ENCODE results near the gene RAB8B.
A peak's percentile ranks its signal among the peaks of the same experiment; 100 is the strongest.

RAB8B gene

GRCh38 chr15:63221346-63221745 is 31.9 kb downstream of the RAB8B start:
- Histone ChIP-seq H3K36me3 (ENCODE audit: control insufficient read depth in 1 of 2, insufficient read depth in 2 of 2, low read length in 2 of 2) (no peaks in the 10 kb centered on the region), H3K4me1 (ENCODE audit: control insufficient read depth in 1 of 2, insufficient read depth in 2 of 2, low read length in 2 of 2) (peaks cover 19 to 46% of the 10 kb centered on the region in 2 donors), H3K9me3 (ENCODE audit: control insufficient read depth in 1 of 2, low read length in 2 of 2) (no peaks in the 10 kb centered on the region), H3K9ac (ENCODE audit: low read depth in 1 of 2, low read length in 2 of 2) (no peak overlapping the region), H3K4me3 (ENCODE audit: low read depth in 1 of 2, low read length in 2 of 2) (no peak overlapping the region), H3K27ac (ENCODE audit: low read depth, low read length) (no peak overlapping the region), H3K27me3 (ENCODE audit: control insufficient read depth in 1 of 2, insufficient read depth in 2 of 2, low read length in 2 of 2) (no peaks in the 10 kb centered on the region)

- peaks cover 33 to 56% of the 10 kb centered on the region in 2 donors for H3K4me1 ChIP-seq (ENCODE audit: control insufficient read depth in 1 of 2, insufficient read depth in 2 of 2, low read length in 2 of 2)
- no peaks in the 10 kb centered on the region for H3K36me3 ChIP-seq (ENCODE audit: control insufficient read depth in 1 of 2, insufficient read depth in 2 of 2, low read length in 2 of 2)
- H3K27me3 ChIP-seq (ENCODE audit: control insufficient read depth in 1 of 2, insufficient read depth in 2 of 2, low read length in 2 of 2), result no peaks in the 10 kb centered on the region
- no peak overlapping the region for H3K27ac ChIP-seq (ENCODE audit: low read depth, low read length)
- no peak overlapping the region for H3K4me3 ChIP-seq (ENCODE audit: low read depth in 1 of 2, low read length in 2 of 2)
- H3K9ac ChIP-seq (ENCODE audit: low read depth in 1 of 2, low read length in 2 of 2), result no peak overlapping the region
- no peaks in the 10 kb centered on the region for H3K9me3 ChIP-seq (ENCODE audit: control insufficient read depth in 1 of 2, low read length in 2 of 2)
These were observed 34.1 kb downstream of the RAB8B start for GRCh38 chr15:63223463-63223862.

- Histone ChIP-seq H3K9ac (ENCODE audit: low read depth in 1 of 2, low read length in 2 of 2) (no peak overlapping the region), H3K27me3 (ENCODE audit: control insufficient read depth in 1 of 2, insufficient read depth in 2 of 2, low read length in 2 of 2) (no peaks in the 10 kb centered on the region), H3K27ac (ENCODE audit: low read depth, low read length) (no peak overlapping the region), H3K4me1 (ENCODE audit: control insufficient read depth in 1 of 2, insufficient read depth in 2 of 2, low read length in 2 of 2) (peaks cover 42 to 50% of the 10 kb centered on the region in 2 donors), H3K4me3 (ENCODE audit: low read depth in 1 of 2, low read length in 2 of 2) (no peak overlapping the region), H3K36me3 (ENCODE audit: control insufficient read depth in 1 of 2, insufficient read depth in 2 of 2, low read length in 2 of 2) (no peaks in the 10 kb centered on the region), H3K9me3 (ENCODE audit: control insufficient read depth in 1 of 2, low read length in 2 of 2) (no peaks in the 10 kb centered on the region)
These were observed 36.0 kb downstream of the RAB8B start for GRCh38 chr15:63225381-63225780.

- Histone ChIP-seq H3K9ac (ENCODE audit: low read depth in 1 of 2, low read length in 2 of 2) (no peak overlapping the region), H3K4me3 (ENCODE audit: low read depth in 1 of 2, low read length in 2 of 2) (peak overlapping the region in 1 of 2 donors; percentile 33), H3K36me3 (ENCODE audit: control insufficient read depth in 1 of 2, insufficient read depth in 2 of 2, low read length in 2 of 2) (no peaks in the 10 kb centered on the region), H3K27ac (ENCODE audit: low read depth, low read length) (no peak overlapping the region), H3K4me1 (ENCODE audit: control insufficient read depth in 1 of 2, insufficient read depth in 2 of 2, low read length in 2 of 2) (peaks cover 36 to 43% of the 10 kb centered on the region in 2 donors), H3K9me3 (ENCODE audit: control insufficient read depth in 1 of 2, low read length in 2 of 2) (no peaks in the 10 kb centered on the region), H3K27me3 (ENCODE audit: control insufficient read depth in 1 of 2, insufficient read depth in 2 of 2, low read length in 2 of 2) (no peaks in the 10 kb centered on the region)
These were observed 36.9 kb downstream of the RAB8B start for GRCh38 chr15:63226155-63226883.

GRCh38 chr15:63226966-63227401 is 37.6 kb downstream of the RAB8B start:
- no peaks in the 10 kb centered on the region for H3K36me3 ChIP-seq (ENCODE audit: control insufficient read depth in 1 of 2, insufficient read depth in 2 of 2, low read length in 2 of 2)
- H3K9me3 ChIP-seq (ENCODE audit: control insufficient read depth in 1 of 2, low read length in 2 of 2), result no peaks in the 10 kb centered on the region
- peaks cover 32 to 39% of the 10 kb centered on the region in 2 donors for H3K4me1 ChIP-seq (ENCODE audit: control insufficient read depth in 1 of 2, insufficient read depth in 2 of 2, low read length in 2 of 2)
- H3K27me3 ChIP-seq (ENCODE audit: control insufficient read depth in 1 of 2, insufficient read depth in 2 of 2, low read length in 2 of 2), result no peaks in the 10 kb centered on the region
- H3K9ac ChIP-seq (ENCODE audit: low read depth in 1 of 2, low read length in 2 of 2), result no peak overlapping the region
- H3K4me3 ChIP-seq (ENCODE audit: low read depth in 1 of 2, low read length in 2 of 2), result no peak overlapping the region
- no peak overlapping the region for H3K27ac ChIP-seq (ENCODE audit: low read depth, low read length)

GRCh38 chr15:63227689-63228088 is 38.3 kb downstream of the RAB8B start:
- Histone ChIP-seq H3K36me3 (ENCODE audit: control insufficient read depth in 1 of 2, insufficient read depth in 2 of 2, low read length in 2 of 2) (no peaks in the 10 kb centered on the region), H3K9ac (ENCODE audit: low read depth in 1 of 2, low read length in 2 of 2) (no peak overlapping the region), H3K27ac (ENCODE audit: low read depth, low read length) (no peak overlapping the region), H3K4me1 (ENCODE audit: control insufficient read depth in 1 of 2, insufficient read depth in 2 of 2, low read length in 2 of 2) (peaks cover 32 to 39% of the 10 kb centered on the region in 2 donors), H3K9me3 (ENCODE audit: control insufficient read depth in 1 of 2, low read length in 2 of 2) (no peaks in the 10 kb centered on the region), H3K4me3 (ENCODE audit: low read depth in 1 of 2, low read length in 2 of 2) (no peak overlapping the region), H3K27me3 (ENCODE audit: control insufficient read depth in 1 of 2, insufficient read depth in 2 of 2, low read length in 2 of 2) (no peaks in the 10 kb centered on the region)

GRCh38 chr15:63231206-63231605 is 41.8 kb downstream of the RAB8B start:
- Histone ChIP-seq H3K4me1 (ENCODE audit: control insufficient read depth in 1 of 2, insufficient read depth in 2 of 2, low read length in 2 of 2) (peaks cover 43 to 47% of the 10 kb centered on the region in 2 donors), H3K27me3 (ENCODE audit: control insufficient read depth in 1 of 2, insufficient read depth in 2 of 2, low read length in 2 of 2) (no peaks in the 10 kb centered on the region), H3K27ac (ENCODE audit: low read depth, low read length) (no peak overlapping the region), H3K36me3 (ENCODE audit: control insufficient read depth in 1 of 2, insufficient read depth in 2 of 2, low read length in 2 of 2) (no peaks in the 10 kb centered on the region), H3K9me3 (ENCODE audit: control insufficient read depth in 1 of 2, low read length in 2 of 2) (no peaks in the 10 kb centered on the region), H3K9ac (ENCODE audit: low read depth in 1 of 2, low read length in 2 of 2) (no peak overlapping the region), H3K4me3 (ENCODE audit: low read depth in 1 of 2, low read length in 2 of 2) (no peak overlapping the region)

- Histone ChIP-seq H3K4me1 (ENCODE audit: control insufficient read depth in 1 of 2, insufficient read depth in 2 of 2, low read length in 2 of 2) (peaks cover 40 to 42% of the 10 kb centered on the region in 2 donors), H3K9me3 (ENCODE audit: control insufficient read depth in 1 of 2, low read length in 2 of 2) (no peaks in the 10 kb centered on the region), H3K36me3 (ENCODE audit: control insufficient read depth in 1 of 2, insufficient read depth in 2 of 2, low read length in 2 of 2) (no peaks in the 10 kb centered on the region), H3K27ac (ENCODE audit: low read depth, low read length) (no peak overlapping the region), H3K4me3 (ENCODE audit: low read depth in 1 of 2, low read length in 2 of 2) (no peak overlapping the region), H3K27me3 (ENCODE audit: control insufficient read depth in 1 of 2, insufficient read depth in 2 of 2, low read length in 2 of 2) (no peaks in the 10 kb centered on the region), H3K9ac (ENCODE audit: low read depth in 1 of 2, low read length in 2 of 2) (no peak overlapping the region)
These were observed 42.3 kb downstream of the RAB8B start for GRCh38 chr15:63231706-63232105.

GRCh38 chr15:63232405-63232804 is 43.0 kb downstream of the RAB8B start:
- H3K4me3 ChIP-seq (ENCODE audit: low read depth in 1 of 2, low read length in 2 of 2), result no peak overlapping the region
- H3K27ac ChIP-seq (ENCODE audit: low read depth, low read length), result no peak overlapping the region

GRCh38 chr15:63232943-63233342 is 43.5 kb downstream of the RAB8B start:
- H3K27me3 ChIP-seq (ENCODE audit: control insufficient read depth in 1 of 2, insufficient read depth in 2 of 2, low read length in 2 of 2), result no peaks in the 10 kb centered on the region
- no peaks in the 10 kb centered on the region for H3K36me3 ChIP-seq (ENCODE audit: control insufficient read depth in 1 of 2, insufficient read depth in 2 of 2, low read length in 2 of 2)
- H3K27ac ChIP-seq (ENCODE audit: low read depth, low read length), result no peak overlapping the region
- no peak overlapping the region for H3K9ac ChIP-seq (ENCODE audit: low read depth in 1 of 2, low read length in 2 of 2)
- no peak overlapping the region for H3K4me3 ChIP-seq (ENCODE audit: low read depth in 1 of 2, low read length in 2 of 2)
- H3K4me1 ChIP-seq (ENCODE audit: control insufficient read depth in 1 of 2, insufficient read depth in 2 of 2, low read length in 2 of 2), result peaks cover 32 to 33% of the 10 kb centered on the region in 2 donors
- H3K9me3 ChIP-seq (ENCODE audit: control insufficient read depth in 1 of 2, low read length in 2 of 2), result no peaks in the 10 kb centered on the region

More at GRCh38 chr15:63232405-63232804, 43.0 kb downstream of the RAB8B start:
- no peaks in the 10 kb centered on the region for H3K36me3 ChIP-seq (ENCODE audit: control insufficient read depth in 1 of 2, insufficient read depth in 2 of 2, low read length in 2 of 2)
- H3K4me1 ChIP-seq (ENCODE audit: control insufficient read depth in 1 of 2, insufficient read depth in 2 of 2, low read length in 2 of 2), result peaks cover 34 to 36% of the 10 kb centered on the region in 2 donors
- no peaks in the 10 kb centered on the region for H3K9me3 ChIP-seq (ENCODE audit: control insufficient read depth in 1 of 2, low read length in 2 of 2)
- no peaks in the 10 kb centered on the region for H3K27me3 ChIP-seq (ENCODE audit: control insufficient read depth in 1 of 2, insufficient read depth in 2 of 2, low read length in 2 of 2)
- no peak overlapping the region for H3K9ac ChIP-seq (ENCODE audit: low read depth in 1 of 2, low read length in 2 of 2)

All from duodenal mucosa (tissue), 2 donors.